HUES6 (cell line): ENCODE data around the gene CREBBP.

Experiments used
- H3K27ac ChIP-seq: 2 replicates; pipeline ENCODE4 v1.7.0; 2013; ENCODE audit warnings: low read depth, mild to moderate bottlenecking, low read length, inconsistent platforms
- H3K27me3 ChIP-seq: 2 replicates; pipeline ENCODE4 v1.6.1; 2013; ENCODE audit warnings: low read length; ENCODE audit not compliant: control insufficient read depth, insufficient read depth
- H3K36me3 ChIP-seq: 2 replicates; pipeline ENCODE4 v1.6.1; 2013; ENCODE audit warnings: low read length; ENCODE audit not compliant: control insufficient read depth, insufficient read depth
- H3K4me1 ChIP-seq: 2 replicates; pipeline ENCODE4 v1.6.1; 2013; ENCODE audit warnings: low read length; ENCODE audit not compliant: control insufficient read depth, insufficient read depth
- H3K4me3 ChIP-seq: 2 replicates; pipeline ENCODE4 v1.5.1; 2013; ENCODE audit warnings: low read depth, low read length
- H3K9ac ChIP-seq: one replicate; pipeline ENCODE4 v1.6.1; 2013; ENCODE audit warnings: mild to moderate bottlenecking, low read length
- H3K9me3 ChIP-seq: 2 replicates; pipeline ENCODE4 v1.6.1; 2013; ENCODE audit warnings: low read depth, low read length; ENCODE audit not compliant: control insufficient read depth, insufficient read depth

The CREBBP gene

GRCh38 chr16:3822366-3823045 is 58.0 kb downstream of the CREBBP start:
- H3K4me1 ChIP-seq, result peaks cover 25% of the 10 kb centered on the region
- no peaks in the 10 kb centered on the region for H3K36me3 ChIP-seq
- H3K9ac ChIP-seq, result no peak overlapping the region
- no peak overlapping the region for H3K4me3 ChIP-seq
- no peaks in the 10 kb centered on the region for H3K9me3 ChIP-seq
- no peak overlapping the region for H3K27ac ChIP-seq
- H3K27me3 ChIP-seq, result no peaks in the 10 kb centered on the region

GRCh38 chr16:3821184-3821583 is 59.3 kb downstream of the CREBBP start:
- H3K27ac ChIP-seq, result no peak overlapping the region
- peaks cover 25% of the 10 kb centered on the region for H3K4me1 ChIP-seq
- no peaks in the 10 kb centered on the region for H3K9me3 ChIP-seq

GRCh38 chr16:3819746-3820724 is 60.5 kb downstream of the CREBBP start:
- Histone ChIP-seq H3K27ac (no peak overlapping the region), H3K36me3 (no peaks in the 10 kb centered on the region), H3K27me3 (no peaks in the 10 kb centered on the region), H3K4me1 (peaks cover 25% of the 10 kb centered on the region), H3K4me3 (no peak overlapping the region), H3K9ac (no peak overlapping the region), H3K9me3 (no peaks in the 10 kb centered on the region)

More at GRCh38 chr16:3821184-3821583, 59.3 kb downstream of the CREBBP start:
- Histone ChIP-seq H3K9ac (no peak overlapping the region), H3K36me3 (no peaks in the 10 kb centered on the region), H3K4me3 (no peak overlapping the region), H3K27me3 (no peaks in the 10 kb centered on the region)

GRCh38 chr16:3819175-3819527 is 61.4 kb downstream of the CREBBP start:
- no peak overlapping the region for H3K9ac ChIP-seq
- H3K9me3 ChIP-seq, result no peaks in the 10 kb centered on the region
- H3K27me3 ChIP-seq, result no peaks in the 10 kb centered on the region
- H3K27ac ChIP-seq, result no peak overlapping the region
- H3K36me3 ChIP-seq, result no peaks in the 10 kb centered on the region
- H3K4me1 ChIP-seq, result peaks cover 24% of the 10 kb centered on the region
- H3K4me3 ChIP-seq, result no peak overlapping the region

GRCh38 chr16:3816326-3816725 is 64.2 kb downstream of the CREBBP start:
- no peak overlapping the region for H3K4me3 ChIP-seq
- H3K36me3 ChIP-seq, result no peaks in the 10 kb centered on the region
- H3K9me3 ChIP-seq, result no peaks in the 10 kb centered on the region
- no peaks in the 10 kb centered on the region for H3K27me3 ChIP-seq
- H3K4me1 ChIP-seq, result peaks cover 8% of the 10 kb centered on the region; the same call in 1 of the 2 replicates
- H3K9ac ChIP-seq, result no peak overlapping the region
- H3K27ac ChIP-seq, result no peak overlapping the region

- no peaks in the 10 kb centered on the region for H3K9me3 ChIP-seq
- H3K27ac ChIP-seq, result no peak overlapping the region
- H3K4me1 ChIP-seq, result peaks cover 16% of the 10 kb centered on the region; the same call in 1 of the 2 replicates
- no peak overlapping the region for H3K9ac ChIP-seq
- H3K36me3 ChIP-seq, result peaks cover 8% of the 10 kb centered on the region
- H3K4me3 ChIP-seq, result no peak overlapping the region
- H3K27me3 ChIP-seq, result no peaks in the 10 kb centered on the region
These were observed 65.8 kb downstream of the CREBBP start for GRCh38 chr16:3814755-3815154.

- Histone ChIP-seq H3K36me3 (peaks cover 12% of the 10 kb centered on the region), H3K9me3 (no peaks in the 10 kb centered on the region), H3K4me1 (peaks cover 13% of the 10 kb centered on the region; the same call in 1 of the 2 replicates), H3K27ac (no peak overlapping the region), H3K9ac (no peak overlapping the region), H3K4me3 (no peak overlapping the region), H3K27me3 (no peaks in the 10 kb centered on the region)
These were observed 67.9 kb downstream of the CREBBP start for GRCh38 chr16:3812469-3813172.

- H3K4me1 ChIP-seq, result peaks cover 13% of the 10 kb centered on the region; the same call in 1 of the 2 replicates
These were observed 69.7 kb downstream of the CREBBP start for GRCh38 chr16:3810818-3811217.

GRCh38 chr16:3810198-3810664 is 70.3 kb downstream of the CREBBP start:
- H3K27ac ChIP-seq, result no peak overlapping the region
- H3K9me3 ChIP-seq, result no peaks in the 10 kb centered on the region
- H3K4me1 ChIP-seq, result peaks cover 13% of the 10 kb centered on the region; the same call in 1 of the 2 replicates
- no peak overlapping the region for H3K4me3 ChIP-seq
- H3K27me3 ChIP-seq, result no peaks in the 10 kb centered on the region
- peaks cover 12% of the 10 kb centered on the region for H3K36me3 ChIP-seq
- H3K9ac ChIP-seq, result no peak overlapping the region

More at GRCh38 chr16:3810818-3811217, 69.7 kb downstream of the CREBBP start:
- H3K4me3 ChIP-seq, result no peak overlapping the region
- H3K27ac ChIP-seq, result no peak overlapping the region
- peaks cover 12% of the 10 kb centered on the region for H3K36me3 ChIP-seq
- H3K27me3 ChIP-seq, result no peaks in the 10 kb centered on the region
- H3K9me3 ChIP-seq, result no peaks in the 10 kb centered on the region
- no peak overlapping the region for H3K9ac ChIP-seq

GRCh38 chr16:3808308-3809063 is 72.0 kb downstream of the CREBBP start:
- no peak overlapping the region for H3K9ac ChIP-seq
- H3K36me3 ChIP-seq, result peaks cover 12% of the 10 kb centered on the region
- H3K27me3 ChIP-seq, result no peaks in the 10 kb centered on the region
- H3K27ac ChIP-seq, result no peak overlapping the region
- peaks cover 13% of the 10 kb centered on the region; the same call in 1 of the 2 replicates for H3K4me1 ChIP-seq
- H3K4me3 ChIP-seq, result no peak overlapping the region
- no peaks in the 10 kb centered on the region for H3K9me3 ChIP-seq
